ENCODE data around the gene LRCH2. TPM values are rescaled to one million over a fixed set of nuclear protein-coding genes. Genes with fewer than 3 reads are reported as not detected.
"Not testable (repeated sequence)": the region's sequence is repeated elsewhere in the genome, so short reads cannot be mapped to it uniquely, and the experiment has no call there.

The LRCH2 gene
- total RNA-seq, 4 donors from 2014 or later: 0.42 to 1.4 (median 0.44) TPM; not detected in 1

- Histone ChIP-seq H3K36me3 (no peaks in the 10 kb centered on the region), H3K4me1 (no peaks in the 10 kb centered on the region), H3K27me3 (peaks cover 9% of the 10 kb centered on the region), H3K4me3 (peak overlapping the region; percentile 48), H3K27ac (no peak overlapping the region), H3K9me3 (no peaks in the 10 kb centered on the region)
- TF ChIP-seq EP300 (IDR thresholded peaks at IDR 0.05) (no peak), CTCF (IDR thresholded peaks at IDR 0.05) (no peak), POLR2A (IDR thresholded peaks at IDR 0.05) (no peak), POLR2AphosphoS5 (IDR thresholded peaks at IDR 0.05) (no peak)
- DNase-seq (ENCODE audit: low spot score in 2 of 2): no peak
- WGBS: 30% methylated on average over 6 of the region's 6 CpGs
These were observed 881 bp downstream of the LRCH2 start for GRCh38 chrX:115232933-115233496.

GRCh38 chrX:115229337-115230003, 4.4 kb downstream of the LRCH2 start:
- Histone ChIP-seq H3K27me3 (peaks cover 9% of the 10 kb centered on the region), H3K4me1 (no peaks in the 10 kb centered on the region), H3K9me3 (no peaks in the 10 kb centered on the region), H3K27ac (no peak overlapping the region), H3K36me3 (no peaks in the 10 kb centered on the region), H3K4me3 (no peak overlapping the region)
- TF ChIP-seq POLR2AphosphoS5 (IDR thresholded peaks at IDR 0.05): no peak
- no peak for TF ChIP-seq EP300 (IDR thresholded peaks at IDR 0.05)
- TF ChIP-seq POLR2A (IDR thresholded peaks at IDR 0.05): no peak
- TF ChIP-seq CTCF (IDR thresholded peaks at IDR 0.05): no peak
- DNase-seq (ENCODE audit: low spot score in 2 of 2): no peak
- 24% methylated on average over 4 of the region's 4 CpGs for WGBS

- H3K27me3 ChIP-seq: no peaks in the 10 kb centered on the region
- H3K27ac ChIP-seq: no peak overlapping the region
- H3K4me3 ChIP-seq: no peak overlapping the region
- WGBS: 31% methylated on average over 1 of the region's 1 CpG
- no peak for DNase-seq (ENCODE audit: low spot score in 2 of 2)
- H3K9me3 ChIP-seq: no peaks in the 10 kb centered on the region
- no peaks in the 10 kb centered on the region for H3K36me3 ChIP-seq
- no peaks in the 10 kb centered on the region for H3K4me1 ChIP-seq
- TF ChIP-seq CTCF (IDR thresholded peaks at IDR 0.05) (no peak), EP300 (IDR thresholded peaks at IDR 0.05) (no peak), POLR2A (IDR thresholded peaks at IDR 0.05) (no peak), POLR2AphosphoS5 (IDR thresholded peaks at IDR 0.05) (no peak)
These were observed 7.0 kb downstream of the LRCH2 start for GRCh38 chrX:115226929-115227328.

- not testable (repeated sequence) for H3K4me3 ChIP-seq; H3K27me3 ChIP-seq; H3K4me1 ChIP-seq; DNase-seq (ENCODE audit: low spot score in 2 of 2); H3K27ac ChIP-seq; H3K36me3 ChIP-seq; H3K9me3 ChIP-seq
- 83% methylated on average over 4 of the region's 4 CpGs for WGBS
These were observed 16.6 kb downstream of the LRCH2 start for GRCh38 chrX:115217346-115217745.

- no peak overlapping the region for H3K4me3 ChIP-seq
- no peak overlapping the region for H3K27ac ChIP-seq
- H3K36me3 ChIP-seq: no peaks in the 10 kb centered on the region
- no peak for TF ChIP-seq CTCF (IDR thresholded peaks at IDR 0.05)
- no peak for TF ChIP-seq EP300 (IDR thresholded peaks at IDR 0.05)
- no peak for TF ChIP-seq POLR2A (IDR thresholded peaks at IDR 0.05)
- TF ChIP-seq POLR2AphosphoS5 (IDR thresholded peaks at IDR 0.05): no peak
- no peak for DNase-seq (ENCODE audit: low spot score in 2 of 2)
- H3K9me3 ChIP-seq: no peaks in the 10 kb centered on the region
- H3K4me1 ChIP-seq: no peaks in the 10 kb centered on the region
- H3K27me3 ChIP-seq: no peaks in the 10 kb centered on the region
- 48% methylated on average over 3 of the region's 3 CpGs for WGBS
These were observed 19.3 kb downstream of the LRCH2 start for GRCh38 chrX:115214605-115215004.

Data from suprapubic skin (tissue), 4 donors.